HEK293 (cell line): ENCODE measurements around the gene DNAH12.

Experiments used
- CTCF ChIA-PET: fragments of 350-600 bp; formaldehyde crosslinking; extraction: SDS; loops from one replicate; lab custom pipeline; 2021; ENCODE audit warnings: antibody characterized with exemption; lab: Yijun Ruan, JAX
- POLR2A ChIA-PET: fragments of 300-600 bp; formaldehyde crosslinking; extraction: SDS; loops from one replicate; lab custom pipeline; 2020; ENCODE audit warnings: antibody characterized with exemption, inconsistent platforms; lab: Yijun Ruan, JAX
- H3K27ac ChIP-seq: fragments of 200-500 bp; sonication (Bioruptor generic); 2 replicates; pipeline ENCODE4 v1.5.1; 2014; ENCODE audit warnings: low read depth, low read length, control low read depth, inconsistent platforms; ENCODE audit errors: extremely low read depth
- H3K36me3 ChIP-seq, 2 experiments: fragments of 200-500 bp in 1 of 2; sonication (Bioruptor generic) in 1 of 2; 1 replicate in 1 of 2; 2 replicates in 1 of 2; pipeline ENCODE4 v1.5.1; 2014 to 2017; ENCODE audit warnings: inconsistent platforms in 2 of 2, low read length in 2 of 2; ENCODE audit not compliant: control insufficient read depth in 2 of 2, insufficient read depth in 1 of 2
- H3K4me1 ChIP-seq: fragments of 200-500 bp; sonication (Bioruptor generic); 2 replicates; pipeline ENCODE4 v1.5.1; 2014; ENCODE audit warnings: mild to moderate bottlenecking, low read length, inconsistent platforms; ENCODE audit not compliant: control insufficient read depth, insufficient read depth
- H3K4me3 ChIP-seq: 2 replicates; pipeline ENCODE4 v1.5.1; 2011; ENCODE audit warnings: low read depth, mild to moderate bottlenecking, control low read depth, low read length, moderate library complexity
- H3K9me3 ChIP-seq: fragments of 200-500 bp; sonication (Bioruptor generic); 2 replicates; pipeline ENCODE4 v1.5.1; 2014; ENCODE audit warnings: low read depth, low read length, inconsistent platforms; ENCODE audit not compliant: control insufficient read depth, insufficient read depth
- GLI4 ChIP-seq: fragments of 450-650 bp; formaldehyde crosslinking; IDR thresholded peaks from 2 replicates; pipeline ENCODE4 v1.5.1; 2016; ENCODE audit warnings: missing biosample characterization, missing genetic modification characterization
- GLIS1 ChIP-seq: fragments of 450-650 bp; formaldehyde crosslinking; IDR thresholded peaks from 2 replicates; pipeline ENCODE4 v1.5.1; 2016; ENCODE audit warnings: missing biosample characterization, missing genetic modification characterization
- KLF10 ChIP-seq: fragments of 450-650 bp; IDR thresholded peaks from 2 replicates; pipeline ENCODE4 v1.5.1; 2018; ENCODE audit warnings: missing biosample characterization, mild to moderate bottlenecking, missing genetic modification characterization
- YY2 ChIP-seq: fragments of 450-650 bp; formaldehyde crosslinking; IDR thresholded peaks from 2 replicates; pipeline ENCODE4 v1.5.1; 2016; ENCODE audit warnings: missing biosample characterization, missing genetic modification characterization
- ZEB2 ChIP-seq: fragments of 450-650 bp; formaldehyde crosslinking; IDR thresholded peaks from 2 replicates; pipeline ENCODE4 v1.5.1; 2016; ENCODE audit warnings: missing biosample characterization, missing genetic modification characterization
- ZNF555 ChIP-seq: fragments of 450-650 bp; formaldehyde crosslinking; conservative IDR thresholded peaks from 2 replicates; pipeline ENCODE4 v1.5.1; 2017; ENCODE audit warnings: missing biosample characterization, mild to moderate bottlenecking, missing genetic modification characterization, inconsistent platforms
- ZNF600 ChIP-seq: fragments of 450-650 bp; formaldehyde crosslinking; IDR thresholded peaks from 2 replicates; pipeline ENCODE4 v1.5.1; 2016; ENCODE audit warnings: missing biosample characterization, missing genetic modification characterization
- ZNF623 ChIP-seq: fragments of 450-650 bp; formaldehyde crosslinking; IDR thresholded peaks from 2 replicates; pipeline ENCODE4 v1.5.1; 2016; ENCODE audit warnings: missing biosample characterization, missing genetic modification characterization
- ZSCAN16 ChIP-seq: fragments of 450-650 bp; formaldehyde crosslinking; IDR thresholded peaks from 2 replicates; pipeline ENCODE4 v1.5.1; 2016; ENCODE audit warnings: missing biosample characterization, missing genetic modification characterization
- ZSCAN30 ChIP-seq: fragments of 450-650 bp; IDR thresholded peaks from 2 replicates; pipeline ENCODE4 v1.5.1; 2018; ENCODE audit warnings: missing biosample characterization, mild to moderate bottlenecking, missing genetic modification characterization, moderate library complexity
- TF ChIP-seq, protein P1 (sequence below): fragments of 450-650 bp; formaldehyde crosslinking; IDR thresholded peaks from 2 replicates; pipeline ENCODE4 v1.5.1; 2017; ENCODE audit warnings: missing biosample characterization, missing genetic modification characterization
- TF ChIP-seq, protein P2 (sequence below): fragments of 450-650 bp; formaldehyde crosslinking; IDR thresholded peaks from 2 replicates; pipeline ENCODE4 v1.5.1; 2016; ENCODE audit warnings: missing biosample characterization, missing genetic modification characterization
- TF ChIP-seq, protein P3 (sequence below): IDR thresholded peaks from 2 replicates; pipeline ENCODE4 v1.6.1; 2011; ENCODE audit warnings: mild to moderate bottlenecking, low read depth, low read length, borderline replicate concordance
- TF ChIP-seq, protein P4 (sequence below): fragments of 450-650 bp; formaldehyde crosslinking; IDR thresholded peaks from 2 replicates; pipeline ENCODE4 v1.5.1; 2016; ENCODE audit warnings: missing biosample characterization, missing genetic modification characterization
- TF ChIP-seq, protein P5 (sequence below): fragments of 450-650 bp; formaldehyde crosslinking; IDR thresholded peaks from 2 replicates; pipeline ENCODE4 v1.5.1; 2016; ENCODE audit warnings: missing biosample characterization, missing genetic modification characterization

Gene DNAH12

DNA sequence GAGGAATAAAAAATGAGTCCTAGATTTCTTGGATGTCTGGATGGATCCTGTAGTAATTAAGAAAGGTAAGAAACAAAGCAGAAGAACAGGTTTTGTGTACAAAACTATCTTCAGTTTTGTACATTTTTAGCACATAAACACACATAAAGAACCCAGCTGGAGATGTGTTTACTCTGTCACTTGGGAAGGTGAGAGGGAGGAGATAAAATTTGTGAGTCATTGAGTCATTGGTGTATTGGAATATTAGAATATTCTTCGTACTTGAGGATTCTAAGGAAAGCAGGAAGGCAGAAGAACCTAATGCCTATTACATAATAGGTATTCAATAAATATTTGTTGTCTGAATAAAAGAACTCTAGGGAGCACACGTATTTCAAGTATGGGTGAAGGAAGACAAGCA is 299.2 kb downstream of the DNAH12 start:
- Histone ChIP-seq H3K27ac (no peak overlapping the region), H3K36me3 (peaks cover 14 to 91% of the 10 kb centered on the region in 2 experiments), H3K4me1 (no peaks in the 10 kb centered on the region), H3K9me3 (no peaks in the 10 kb centered on the region), H3K4me3 (no peak overlapping the region)
- ChIA-PET CTCF (interaction anchor here (0.6 kb wide), 1 partner anchor 501 kb away, joined by 6 read pairs; no protein-coding TSS in a partner anchor), POLR2A (no interaction called here)
- TF ChIP-seq ZSCAN16 (no peak), ZSCAN30 (tag by site-specific recombination) (no peak), ZNF555 (tag by site-specific recombination) (no peak), ZNF623 (tag by site-specific recombination) (no peak), GLI4 (no peak), GLIS1 (tag by site-specific recombination) (no peak), YY2 (no peak), ZNF600 (tag by site-specific recombination) (no peak), KLF10 (tag by site-specific recombination) (no peak), ZEB2 (tag by site-specific recombination) (no peak)
- TF ChIP-seq, protein P1, sequence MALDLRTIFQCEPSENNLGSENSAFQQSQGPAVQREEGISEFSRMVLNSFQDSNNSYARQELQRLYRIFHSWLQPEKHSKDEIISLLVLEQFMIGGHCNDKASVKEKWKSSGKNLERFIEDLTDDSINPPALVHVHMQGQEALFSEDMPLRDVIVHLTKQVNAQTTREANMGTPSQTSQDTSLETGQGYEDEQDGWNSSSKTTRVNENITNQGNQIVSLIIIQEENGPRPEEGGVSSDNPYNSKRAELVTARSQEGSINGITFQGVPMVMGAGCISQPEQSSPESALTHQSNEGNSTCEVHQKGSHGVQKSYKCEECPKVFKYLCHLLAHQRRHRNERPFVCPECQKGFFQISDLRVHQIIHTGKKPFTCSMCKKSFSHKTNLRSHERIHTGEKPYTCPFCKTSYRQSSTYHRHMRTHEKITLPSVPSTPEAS (tag by site-specific recombination): no peak
- TF ChIP-seq, protein P2, sequence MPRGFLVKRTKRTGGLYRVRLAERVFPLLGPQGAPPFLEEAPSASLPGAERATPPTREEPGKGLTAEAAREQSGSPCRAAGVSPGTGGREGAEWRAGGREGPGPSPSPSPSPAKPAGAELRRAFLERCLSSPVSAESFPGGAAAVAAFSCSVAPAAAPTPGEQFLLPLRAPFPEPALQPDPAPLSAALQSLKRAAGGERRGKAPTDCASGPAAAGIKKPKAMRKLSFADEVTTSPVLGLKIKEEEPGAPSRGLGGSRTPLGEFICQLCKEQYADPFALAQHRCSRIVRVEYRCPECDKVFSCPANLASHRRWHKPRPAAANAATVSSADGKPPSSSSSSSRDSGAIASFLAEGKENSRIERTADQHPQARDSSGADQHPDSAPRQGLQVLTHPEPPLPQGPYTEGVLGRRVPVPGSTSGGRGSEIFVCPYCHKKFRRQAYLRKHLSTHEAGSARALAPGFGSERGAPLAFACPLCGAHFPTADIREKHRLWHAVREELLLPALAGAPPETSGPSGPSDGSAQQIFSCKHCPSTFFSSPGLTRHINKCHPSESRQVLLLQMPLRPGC: no peak
- TF ChIP-seq, protein P3, sequence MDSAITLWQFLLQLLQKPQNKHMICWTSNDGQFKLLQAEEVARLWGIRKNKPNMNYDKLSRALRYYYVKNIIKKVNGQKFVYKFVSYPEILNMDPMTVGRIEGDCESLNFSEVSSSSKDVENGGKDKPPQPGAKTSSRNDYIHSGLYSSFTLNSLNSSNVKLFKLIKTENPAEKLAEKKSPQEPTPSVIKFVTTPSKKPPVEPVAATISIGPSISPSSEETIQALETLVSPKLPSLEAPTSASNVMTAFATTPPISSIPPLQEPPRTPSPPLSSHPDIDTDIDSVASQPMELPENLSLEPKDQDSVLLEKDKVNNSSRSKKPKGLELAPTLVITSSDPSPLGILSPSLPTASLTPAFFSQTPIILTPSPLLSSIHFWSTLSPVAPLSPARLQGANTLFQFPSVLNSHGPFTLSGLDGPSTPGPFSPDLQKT: no peak
- TF ChIP-seq, protein P4, sequence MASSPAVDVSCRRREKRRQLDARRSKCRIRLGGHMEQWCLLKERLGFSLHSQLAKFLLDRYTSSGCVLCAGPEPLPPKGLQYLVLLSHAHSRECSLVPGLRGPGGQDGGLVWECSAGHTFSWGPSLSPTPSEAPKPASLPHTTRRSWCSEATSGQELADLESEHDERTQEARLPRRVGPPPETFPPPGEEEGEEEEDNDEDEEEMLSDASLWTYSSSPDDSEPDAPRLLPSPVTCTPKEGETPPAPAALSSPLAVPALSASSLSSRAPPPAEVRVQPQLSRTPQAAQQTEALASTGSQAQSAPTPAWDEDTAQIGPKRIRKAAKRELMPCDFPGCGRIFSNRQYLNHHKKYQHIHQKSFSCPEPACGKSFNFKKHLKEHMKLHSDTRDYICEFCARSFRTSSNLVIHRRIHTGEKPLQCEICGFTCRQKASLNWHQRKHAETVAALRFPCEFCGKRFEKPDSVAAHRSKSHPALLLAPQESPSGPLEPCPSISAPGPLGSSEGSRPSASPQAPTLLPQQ (tag by site-specific recombination): no peak
- TF ChIP-seq, protein P5, sequence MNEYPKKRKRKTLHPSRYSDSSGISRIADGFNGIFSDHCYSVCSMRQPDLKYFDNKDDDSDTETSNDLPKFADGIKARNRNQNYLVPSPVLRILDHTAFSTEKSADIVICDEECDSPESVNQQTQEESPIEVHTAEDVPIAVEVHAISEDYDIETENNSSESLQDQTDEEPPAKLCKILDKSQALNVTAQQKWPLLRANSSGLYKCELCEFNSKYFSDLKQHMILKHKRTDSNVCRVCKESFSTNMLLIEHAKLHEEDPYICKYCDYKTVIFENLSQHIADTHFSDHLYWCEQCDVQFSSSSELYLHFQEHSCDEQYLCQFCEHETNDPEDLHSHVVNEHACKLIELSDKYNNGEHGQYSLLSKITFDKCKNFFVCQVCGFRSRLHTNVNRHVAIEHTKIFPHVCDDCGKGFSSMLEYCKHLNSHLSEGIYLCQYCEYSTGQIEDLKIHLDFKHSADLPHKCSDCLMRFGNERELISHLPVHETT (tag by site-specific recombination): no peak
